Left hindlimb (tissue), 1 donor: ENCODE data around the gene LRMDA.
A peak's percentile ranks its signal among the peaks of the same experiment; 100 is the strongest.

Source experiments
- DNase-seq: peaks from one replicate; pipeline ENCODE4 v3.0.0-alpha.2; 2018

LRMDA gene

DNA sequence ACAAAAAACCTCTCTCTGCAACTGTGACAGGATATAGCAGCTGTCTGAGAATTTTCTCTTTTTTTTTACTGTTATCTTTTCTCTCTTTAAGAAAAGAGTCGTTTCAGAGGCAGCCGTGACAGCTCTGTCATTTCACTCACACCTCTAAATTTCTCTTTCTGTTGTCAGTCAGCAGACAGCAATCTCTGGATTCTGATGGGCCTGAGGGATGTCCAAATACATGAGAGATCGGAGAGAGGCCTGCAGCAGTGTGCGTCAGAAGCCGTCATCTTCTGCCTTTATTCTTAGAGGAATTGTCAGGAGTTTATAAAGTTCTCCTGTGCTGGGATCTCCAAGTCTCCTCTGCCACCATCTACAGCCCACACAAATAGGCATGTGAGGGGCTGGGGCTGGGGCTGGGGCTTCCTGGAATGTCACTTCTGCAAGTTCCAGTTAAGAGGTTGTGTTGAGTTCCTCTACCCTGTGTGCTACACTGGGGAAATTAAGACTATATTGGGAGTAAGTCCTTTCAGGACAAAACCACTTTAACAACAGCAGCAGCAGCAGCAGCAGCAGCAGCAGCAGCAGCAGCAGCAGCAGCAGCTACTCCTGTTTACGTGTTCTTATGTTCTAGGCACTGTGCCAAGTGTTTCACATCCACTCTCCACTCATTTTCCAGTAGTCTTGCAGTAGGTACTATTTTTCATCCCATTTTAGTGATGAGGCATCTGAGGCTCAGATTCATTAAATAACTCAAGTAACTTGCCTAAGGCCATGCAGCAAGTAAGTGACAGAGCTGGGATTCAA, 541.3 kb downstream of the LRMDA start:
- no peak for DNase-seq

DNA sequence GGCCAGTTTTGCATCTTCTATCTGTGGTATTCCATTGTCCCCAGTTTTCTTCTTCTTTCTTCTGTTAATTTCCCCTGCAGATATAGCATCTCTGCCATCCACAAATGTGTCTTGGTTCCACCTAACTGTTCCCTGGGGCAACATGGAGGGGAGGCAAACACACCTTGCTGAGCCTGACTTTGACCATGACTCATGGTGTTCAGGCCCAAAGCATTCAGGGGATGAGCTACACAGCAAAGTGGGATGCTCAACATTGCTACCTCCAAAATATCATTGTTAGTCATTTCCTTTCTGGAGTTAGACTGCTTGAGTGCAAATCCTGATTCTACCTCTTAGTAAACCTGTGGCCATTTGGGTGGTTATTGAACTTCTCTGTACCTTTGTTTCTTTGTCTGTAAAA, 542.7 kb downstream of the LRMDA start:
- no peak for DNase-seq

DNA sequence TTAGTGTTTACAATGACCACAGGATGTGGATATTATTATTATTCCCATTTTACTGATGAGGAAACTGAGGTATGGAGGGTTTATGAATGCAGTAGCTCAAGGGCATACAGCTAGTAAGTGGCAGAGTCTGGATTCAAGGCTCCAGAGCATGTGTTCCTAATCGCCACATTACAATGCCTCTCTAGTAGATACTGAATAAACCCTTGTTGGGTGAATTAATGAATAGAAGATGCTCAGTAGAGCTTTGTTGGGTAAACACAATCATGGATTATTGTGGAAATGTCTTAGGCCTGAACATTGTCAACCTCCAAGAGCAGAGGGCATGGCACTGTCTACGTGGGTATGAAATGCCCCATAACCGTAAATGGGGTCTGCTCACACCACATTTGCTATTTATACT, 545.3 kb downstream of the LRMDA start:
- DNase-seq: no peak

DNA sequence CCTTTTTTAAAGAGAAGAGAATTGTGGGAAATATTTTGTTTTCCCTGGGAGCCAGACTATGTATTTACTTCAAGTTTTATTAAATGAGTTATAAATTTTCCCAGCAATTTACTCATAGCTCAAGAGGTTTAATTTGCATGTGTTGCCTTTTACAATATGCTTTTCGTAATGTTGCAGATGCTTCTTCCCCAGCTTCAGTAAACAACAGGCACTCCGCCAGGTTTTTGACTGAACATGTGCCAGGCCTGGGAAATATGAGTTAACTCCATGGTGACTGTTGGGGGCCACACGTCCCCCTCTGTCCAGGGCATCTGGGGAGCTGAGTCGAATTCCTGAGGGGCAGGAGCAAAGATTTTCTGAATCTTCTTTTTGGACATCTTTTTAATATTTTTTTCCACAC, 545.7 kb downstream of the LRMDA start:
- DNase-seq: peak; percentile 44

DNA sequence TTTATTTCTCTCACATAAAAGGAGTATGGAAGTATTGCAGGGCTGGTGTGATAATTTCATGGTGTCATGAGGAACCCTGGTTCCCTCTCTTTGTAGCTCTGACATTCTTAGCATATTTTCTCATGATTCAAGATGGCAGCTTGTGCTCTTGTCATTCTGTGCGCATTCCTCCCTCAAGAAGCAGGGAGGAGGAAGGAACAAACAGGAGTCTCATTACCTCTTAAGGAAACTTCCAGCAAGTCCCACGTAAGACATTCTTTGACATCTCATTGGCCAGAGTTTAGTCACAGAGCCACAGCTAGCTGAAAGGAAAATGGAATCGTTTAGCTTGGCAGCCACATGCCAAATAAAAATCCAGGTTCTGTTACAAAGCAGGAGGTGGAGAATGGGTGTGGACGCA, 546.8 kb downstream of the LRMDA start:
- DNase-seq: no peak

DNA sequence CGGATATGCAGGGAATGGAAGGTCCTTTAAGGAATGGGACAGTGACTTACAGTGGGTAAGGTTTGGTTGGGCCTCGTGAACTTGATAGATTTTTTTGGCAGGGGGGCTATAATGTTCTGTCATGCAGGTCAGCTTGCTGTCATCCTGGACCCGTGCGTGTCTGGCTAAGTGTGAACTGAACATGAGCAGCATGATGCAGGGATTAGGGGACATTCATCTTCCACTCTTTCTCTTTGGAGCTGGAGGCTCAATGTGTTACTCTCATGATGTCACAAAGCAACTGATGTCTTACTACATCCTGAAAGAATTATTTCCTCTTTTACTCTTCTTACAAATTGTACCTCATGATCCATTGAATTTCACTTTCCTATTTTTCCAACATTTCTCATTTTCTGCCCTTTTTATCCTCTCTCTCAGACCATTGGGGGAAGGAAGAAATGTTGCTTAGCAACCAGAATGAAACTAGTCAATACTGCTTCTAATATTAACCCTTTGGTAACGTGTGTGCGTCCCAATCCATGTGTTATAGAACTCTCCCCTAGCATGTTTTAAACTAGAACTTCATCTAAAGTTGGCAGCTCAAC, 549.1 kb downstream of the LRMDA start:
- DNase-seq: no peak

DNA sequence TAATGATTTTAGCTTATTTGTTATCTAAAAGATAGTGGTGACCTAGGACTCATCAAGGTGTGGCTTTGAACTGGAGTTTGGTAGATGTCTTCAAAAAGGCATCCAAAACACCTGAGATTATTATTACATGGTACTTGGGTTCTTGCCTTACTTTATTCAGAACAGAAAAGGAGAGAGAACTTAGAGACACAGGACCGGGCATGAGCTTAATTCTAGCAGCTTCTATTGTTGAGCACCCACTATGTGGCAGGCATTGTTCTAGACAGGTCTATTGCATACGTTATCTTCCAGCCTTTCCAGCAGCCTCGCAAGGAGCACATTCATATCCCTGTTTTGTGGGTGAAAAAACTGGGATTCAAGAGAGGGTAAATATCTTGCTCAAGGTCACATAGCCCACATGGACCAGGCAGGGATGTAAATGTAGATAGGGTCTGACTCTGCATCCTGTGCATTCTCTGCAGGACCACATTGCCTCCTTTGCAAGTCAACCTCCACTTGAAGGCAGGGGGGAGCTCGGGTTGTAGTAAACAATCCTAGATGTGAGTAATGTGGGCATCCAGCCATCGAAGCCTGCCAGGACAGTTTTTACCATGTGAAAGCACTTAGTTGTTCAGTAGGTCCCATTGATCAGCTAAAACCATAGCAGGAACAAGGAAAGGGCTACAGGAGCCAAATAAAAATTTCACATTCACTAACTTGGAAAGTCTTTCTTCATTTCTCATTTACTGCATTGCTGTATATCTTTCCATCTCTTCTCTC, 551.4 kb downstream of the LRMDA start:
- no peak for DNase-seq

DNA sequence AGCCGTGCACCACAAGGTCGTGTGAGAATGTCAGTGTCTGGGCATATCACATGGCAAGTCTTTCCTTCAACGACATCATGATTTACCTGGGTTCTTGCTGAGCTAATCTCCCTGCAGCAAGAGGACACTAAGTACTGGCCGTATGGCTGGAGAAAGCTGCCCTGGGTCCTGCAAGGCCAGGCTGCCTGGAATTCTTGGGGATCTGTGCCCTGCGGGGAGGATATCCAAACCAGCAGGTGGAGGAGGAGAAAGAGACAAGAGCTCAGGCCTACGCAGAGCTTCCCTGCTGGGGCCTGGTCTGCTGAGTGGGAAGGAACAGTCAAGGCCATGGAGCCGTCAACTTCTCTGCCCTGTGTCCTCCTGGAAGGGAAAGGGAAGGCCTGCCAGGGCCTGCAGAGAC, 552.6 kb downstream of the LRMDA start:
- no peak for DNase-seq

DNA sequence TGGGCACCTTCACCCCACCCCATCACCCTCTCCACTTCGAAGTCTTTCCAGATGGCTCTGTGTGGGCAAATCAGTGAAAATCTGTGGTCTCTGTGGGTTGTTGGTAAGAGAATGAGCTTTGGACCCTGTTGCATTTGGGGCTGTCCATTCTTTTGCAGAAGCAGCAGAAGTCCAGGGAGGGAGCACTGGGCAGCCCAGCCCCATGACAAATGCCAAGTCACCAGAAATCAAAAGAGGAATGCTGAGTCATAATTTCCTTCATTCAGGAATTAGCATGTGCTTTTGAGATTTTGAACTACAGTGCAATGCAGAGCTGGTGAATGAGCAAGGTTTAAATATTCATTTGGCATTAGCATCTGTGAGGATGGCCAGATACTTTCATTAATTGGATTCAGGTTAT, 556.2 kb downstream of the LRMDA start:
- DNase-seq: no peak

DNA sequence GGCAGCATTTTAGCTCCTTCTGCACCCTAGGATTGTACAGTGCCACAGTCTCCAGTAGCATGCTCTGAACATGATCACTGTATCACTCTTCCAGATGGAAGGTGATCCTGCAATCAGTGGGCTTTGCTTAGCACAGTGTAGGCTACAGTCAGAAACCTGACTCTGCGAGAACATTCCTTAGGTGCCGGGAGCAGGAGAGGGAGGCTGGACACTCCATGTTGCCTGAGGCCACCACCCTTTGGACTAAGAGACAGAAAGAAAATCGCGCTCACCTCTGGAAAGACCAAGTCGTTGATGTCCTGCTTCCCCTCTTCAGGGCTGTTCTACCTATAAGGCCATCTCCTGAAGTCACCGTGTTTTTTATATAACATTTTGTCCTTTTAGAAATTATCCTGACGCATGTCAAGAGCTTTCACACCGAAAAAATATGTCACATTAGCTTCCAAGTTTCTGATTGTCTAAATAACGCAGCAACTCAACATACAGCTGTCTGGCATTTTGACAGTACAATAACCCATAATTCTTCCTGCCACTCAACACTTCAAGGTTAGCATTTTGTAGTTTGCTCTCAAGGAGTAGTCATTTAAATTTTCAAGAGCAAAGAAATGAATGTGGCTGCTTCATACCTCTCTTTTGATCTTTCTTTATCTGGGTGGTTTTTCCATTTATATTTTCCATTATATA, 563.1 kb downstream of the LRMDA start:
- no peak for DNase-seq

DNA sequence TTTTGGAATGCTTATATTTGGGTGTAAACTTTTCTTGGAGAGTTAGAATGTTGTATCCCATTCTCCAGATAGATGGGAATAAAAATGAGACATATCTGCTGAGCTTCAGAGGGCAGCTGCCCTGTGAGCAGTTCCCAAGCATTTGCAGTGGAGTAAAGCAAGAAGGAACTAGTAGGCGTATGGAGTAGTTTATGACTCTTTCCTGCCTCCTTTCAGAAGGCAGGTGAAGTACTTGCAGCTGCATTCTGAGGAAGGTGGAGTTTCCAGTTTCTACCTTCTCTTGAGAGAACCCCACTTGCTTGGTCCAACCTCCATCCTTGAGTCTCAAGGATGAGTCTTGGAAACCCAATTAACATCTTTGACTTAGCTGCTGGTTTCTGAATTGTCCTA, 563.6 kb downstream of the LRMDA start:
- no peak for DNase-seq

DNA sequence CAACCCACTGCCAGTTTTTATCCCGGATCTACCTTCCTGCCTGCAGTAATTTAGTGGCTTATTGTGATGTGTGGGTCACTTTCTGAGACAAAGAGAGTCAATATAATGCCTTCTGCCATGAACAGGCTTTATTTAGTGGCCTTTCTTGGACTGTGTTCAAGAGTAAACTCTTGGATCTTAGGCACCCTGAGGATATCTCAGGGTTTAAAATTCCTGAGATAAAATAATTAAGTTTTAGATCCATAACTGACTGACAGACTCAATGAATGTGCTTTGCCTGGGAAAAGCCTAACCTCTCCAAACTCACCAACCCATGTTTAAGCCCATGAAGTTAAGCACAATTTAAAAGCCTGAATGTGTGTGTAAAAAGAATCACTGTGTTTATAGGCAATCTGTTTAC, 564.3 kb downstream of the LRMDA start:
- DNase-seq: no peak

DNA sequence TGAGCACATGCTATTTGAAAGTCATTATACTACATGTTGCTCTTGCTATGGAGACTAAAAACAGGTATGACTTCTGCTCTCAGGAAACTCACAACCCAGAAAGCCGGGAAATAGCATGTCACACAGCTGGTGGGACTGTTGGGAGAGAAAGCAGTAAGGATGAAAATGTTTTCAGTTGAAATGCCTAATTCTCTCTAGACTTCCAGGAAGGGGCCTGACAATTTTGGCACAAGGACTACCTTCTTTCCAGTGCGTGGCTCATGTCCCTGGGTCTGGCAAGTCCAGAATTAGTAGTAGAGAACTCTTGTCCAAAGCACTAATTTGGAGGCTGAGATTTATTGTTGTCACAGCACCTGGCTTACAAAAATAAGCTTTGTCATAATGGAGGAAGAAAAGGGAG, 567.6 kb downstream of the LRMDA start:
- DNase-seq: no peak

DNA sequence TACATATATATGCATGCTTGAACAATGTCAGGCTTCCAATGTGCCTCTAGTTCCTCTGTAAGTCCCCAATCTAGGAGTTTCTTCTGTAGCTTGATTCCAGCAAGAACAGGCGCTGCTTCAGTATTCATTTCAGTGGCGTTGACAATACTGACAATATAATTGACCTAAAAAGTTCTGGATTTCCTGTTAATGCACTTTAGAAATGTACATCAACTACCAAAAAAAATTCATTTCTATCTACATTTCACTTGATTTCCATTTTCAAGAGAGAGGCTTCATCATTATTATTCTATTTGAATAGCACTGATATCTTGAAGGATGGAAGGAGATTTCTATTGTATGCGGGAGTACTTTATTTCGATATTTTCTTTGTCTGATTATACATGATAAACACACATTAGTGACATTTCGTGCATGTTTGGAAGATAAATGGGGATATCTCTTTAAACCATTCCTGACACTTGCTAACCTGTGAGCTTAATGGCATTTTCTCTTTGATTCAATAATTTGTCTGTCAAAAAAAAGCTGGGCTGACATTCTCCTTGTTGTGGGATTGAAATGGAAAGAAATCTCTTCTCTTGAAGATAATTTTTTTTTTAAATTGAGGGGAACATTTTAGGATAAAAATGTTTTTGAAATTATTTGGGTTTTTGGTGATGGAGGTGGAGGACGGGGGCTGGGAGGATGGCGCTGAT, 568.2 kb downstream of the LRMDA start:
- no peak for DNase-seq

DNA sequence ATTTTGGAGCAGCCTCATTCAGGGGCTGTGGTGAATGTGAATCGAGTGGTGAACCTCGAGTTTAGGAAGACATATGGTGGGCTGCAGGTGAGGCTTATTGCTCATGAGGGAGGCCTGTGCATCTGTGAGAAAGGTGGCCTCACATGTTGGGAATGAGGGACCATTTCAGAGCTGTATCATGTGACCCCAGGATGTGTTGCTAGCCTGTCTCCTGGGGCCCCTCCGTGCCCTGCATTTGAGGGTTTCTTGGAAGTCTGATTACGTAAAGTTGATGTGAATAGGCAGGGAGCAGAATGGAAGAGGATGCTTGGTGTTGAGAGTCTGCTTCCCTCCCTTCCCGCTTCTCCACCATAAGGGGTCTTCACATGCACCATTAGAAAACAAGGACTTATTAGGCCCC, 569.1 kb downstream of the LRMDA start:
- no peak for DNase-seq

DNA sequence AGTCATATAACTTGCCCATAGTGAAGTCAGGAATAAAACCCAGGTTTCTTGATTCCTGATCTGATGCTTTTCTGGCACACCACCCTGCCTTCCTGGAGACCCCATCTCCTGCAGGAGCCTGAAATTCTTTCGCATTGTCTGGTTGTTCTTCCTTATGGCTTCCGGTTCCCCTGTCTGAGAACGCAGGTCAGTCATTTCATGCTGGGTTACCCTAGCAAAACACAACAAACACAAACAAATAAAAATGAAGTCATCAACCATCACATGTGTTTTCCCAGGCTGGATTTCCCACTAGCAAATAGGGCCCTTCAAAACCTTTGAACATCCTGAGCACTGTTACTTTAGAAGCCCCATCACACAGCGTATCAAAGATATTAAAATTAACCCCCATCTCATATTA, 569.6 kb downstream of the LRMDA start:
- DNase-seq: no peak

DNA sequence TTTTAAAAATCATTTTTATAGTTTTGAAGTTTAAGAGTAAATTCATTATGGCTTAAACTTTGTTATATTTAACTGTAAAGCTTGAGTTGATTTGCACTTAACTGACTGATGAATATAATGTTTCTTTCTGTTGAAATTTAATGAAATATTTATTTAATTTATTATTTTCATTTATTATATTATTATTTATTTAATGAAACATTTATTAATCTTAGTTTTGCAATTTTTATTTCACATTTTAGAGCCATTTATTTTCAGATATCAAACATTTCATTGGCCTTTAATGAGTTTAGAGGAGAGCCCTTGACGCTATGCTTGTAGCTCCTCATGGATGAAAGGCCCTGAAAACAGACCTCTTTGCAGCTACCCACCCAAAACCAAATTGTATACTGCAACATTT, 570.0 kb downstream of the LRMDA start:
- DNase-seq: no peak

DNA sequence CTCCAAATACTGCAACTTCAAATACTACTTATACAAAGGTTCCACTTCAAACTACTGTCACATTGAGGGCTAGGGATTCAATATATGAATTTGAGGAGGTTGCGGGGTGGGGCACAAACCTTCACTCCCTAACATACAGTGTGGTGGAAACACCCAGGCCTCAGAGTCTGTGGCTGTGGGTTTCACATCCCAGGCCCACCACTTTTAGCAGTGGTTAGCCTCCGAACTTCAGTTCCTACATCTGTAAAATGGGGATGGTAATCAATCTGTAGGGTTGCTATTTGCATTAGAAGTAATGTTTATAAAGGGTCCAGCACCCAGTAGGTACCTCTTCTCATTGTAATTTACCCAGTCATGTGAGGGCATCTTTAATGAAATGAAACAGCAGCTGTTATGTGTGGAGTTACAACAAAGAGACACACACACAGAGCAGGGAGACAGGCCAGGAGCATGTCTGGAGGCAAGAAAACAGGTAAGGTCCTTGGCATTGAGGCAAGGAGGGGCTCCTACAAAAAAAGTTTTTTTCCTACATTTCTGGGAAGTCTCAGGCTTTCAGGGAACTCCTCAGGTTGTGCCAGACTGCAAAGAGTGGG, 570.9 kb downstream of the LRMDA start:
- no peak for DNase-seq

DNA sequence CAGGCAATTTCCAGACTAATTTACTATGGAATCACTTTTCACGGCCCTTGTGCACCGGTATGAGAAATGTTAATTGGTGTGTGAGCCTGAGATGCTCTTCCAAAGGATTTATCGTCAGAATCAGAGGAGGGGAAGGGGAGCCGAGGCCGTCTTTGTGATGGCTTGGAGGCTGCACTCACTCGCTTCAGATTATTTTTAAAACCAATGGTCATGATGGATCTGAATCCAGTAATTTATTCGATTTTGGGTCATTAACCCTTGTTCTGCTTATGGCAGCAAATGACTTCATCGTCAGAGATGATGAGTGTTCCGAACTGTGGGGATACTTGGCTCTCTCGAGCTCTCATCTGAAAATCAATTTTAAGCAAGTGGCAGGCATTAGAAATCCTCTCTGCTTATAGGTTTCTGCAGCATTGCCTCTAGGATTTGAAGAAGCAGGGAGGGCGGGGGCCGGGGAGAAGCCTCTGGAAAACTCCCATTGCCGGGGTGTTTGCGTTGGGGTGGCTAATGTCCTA, 576.3 kb downstream of the LRMDA start:
- no peak for DNase-seq

DNA sequence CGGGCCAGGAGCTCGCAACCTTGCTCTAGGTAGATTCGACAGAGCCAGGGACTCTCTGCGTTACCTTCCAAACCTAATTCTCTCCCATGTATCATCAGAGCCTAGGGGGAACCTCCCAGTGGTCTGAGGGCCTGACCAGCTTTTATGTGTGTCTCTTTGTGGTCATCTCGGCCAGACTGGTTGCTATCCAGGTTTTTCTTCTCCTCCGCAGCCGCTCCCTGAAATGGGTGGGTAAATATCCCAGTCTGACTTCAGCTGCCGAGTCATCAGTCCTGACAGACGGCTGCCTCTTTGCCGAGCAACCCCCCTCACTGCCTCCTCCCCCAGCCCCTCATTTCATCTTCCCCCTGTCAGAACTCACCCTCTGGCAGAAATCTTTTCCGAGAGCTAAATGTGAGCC, 578.1 kb downstream of the LRMDA start:
- DNase-seq: no peak

DNA sequence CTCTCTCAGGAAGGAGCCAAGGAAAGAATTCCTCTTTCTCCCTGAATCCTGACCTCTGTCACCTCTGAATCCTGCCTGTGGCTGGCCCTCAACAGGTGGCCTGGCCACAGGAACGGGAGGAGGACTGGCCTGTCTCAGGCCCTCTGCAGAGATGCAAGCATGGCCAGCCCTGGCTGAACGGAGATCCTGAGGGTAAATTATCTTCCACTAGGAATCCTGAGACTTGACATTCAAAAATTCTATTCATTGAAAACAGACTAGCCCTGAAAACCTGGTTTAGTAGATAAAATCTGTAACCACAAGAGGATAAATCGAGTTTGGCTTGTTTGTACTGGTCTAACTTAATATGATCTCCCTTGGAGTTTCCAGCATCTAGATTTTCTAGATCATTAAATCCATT, 579.3 kb downstream of the LRMDA start:
- DNase-seq: no peak

DNA sequence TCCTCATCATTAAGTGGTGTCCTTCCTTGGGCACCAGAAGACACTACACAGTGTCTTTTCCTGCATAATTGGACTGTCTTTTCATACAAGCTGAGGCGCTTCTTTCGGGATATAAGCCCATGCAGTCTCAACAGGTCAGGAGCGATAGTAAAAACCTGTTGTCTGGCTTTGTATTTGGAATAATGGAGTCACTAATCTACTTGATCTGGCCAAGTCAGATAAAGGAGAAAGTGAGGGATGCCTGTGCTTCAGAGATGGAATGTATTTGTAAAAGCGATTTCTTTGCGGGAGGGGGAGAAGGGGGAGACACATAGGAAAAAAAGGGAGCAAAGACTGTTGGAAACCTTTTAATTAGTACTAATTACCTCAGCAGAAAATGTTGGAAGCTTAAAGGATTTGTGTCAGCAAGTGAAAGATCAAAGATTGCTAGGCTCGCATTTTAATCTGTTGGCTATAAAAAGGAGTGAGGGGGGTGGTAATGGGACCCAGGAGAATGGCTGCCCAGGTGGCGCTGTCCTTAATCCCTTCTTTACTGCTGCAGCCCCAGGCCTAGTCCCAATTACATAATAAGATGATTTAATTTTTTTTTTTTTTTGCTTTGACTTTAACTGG, 581.4 kb downstream of the LRMDA start:
- DNase-seq: no peak
